ENCODE results near the gene HOXD9. TPM values are rescaled to one million over a fixed set of nuclear protein-coding genes. Genes with fewer than 3 reads are reported as not detected.
A peak's percentile ranks its signal among the peaks of the same experiment; 100 is the strongest.

The HOXD9 gene
- total RNA-seq, 1 donor from 2014 or later = not detected

GRCh38 chr2:176138923-176139660, 16.6 kb downstream of the HOXD9 start:
- intact Hi-C loops (cut with micrococcal nuclease) = loop anchor here (1.0 kb wide), 1 partner anchor 9 kb away; no protein-coding TSS in a partner anchor
- Mint-ChIP-seq H3K27ac (no peak overlapping the region), H3K4me3 (ENCODE audit: low read depth) (no peak overlapping the region)

GRCh38 chr2:176139661-176140512, 17.4 kb downstream of the HOXD9 start:
- intact Hi-C loops (cut with micrococcal nuclease) = loop anchor here (1.0 to 5.0 kb wide), 6 partner anchors 10 to 1007 kb away; no protein-coding TSS in a partner anchor
- Mint-ChIP-seq H3K27ac (no peak overlapping the region), H3K4me3 (ENCODE audit: low read depth) (no peak overlapping the region), H3K4me1 (ENCODE audit: low read depth) (peaks cover 10% of the 10 kb centered on the region), H3K27me3 (ENCODE audit: low read depth) (peaks cover 82% of the 10 kb centered on the region), H3K9me3 (no peaks in the 10 kb centered on the region), H3K36me3 (ENCODE audit: low read depth) (no peaks in the 10 kb centered on the region)
- no peak for DNase-seq (ENCODE audit: low spot score)

More at GRCh38 chr2:176138923-176139660, 16.6 kb downstream of the HOXD9 start:
- no peak for DNase-seq (ENCODE audit: low spot score)
- peaks cover 86% of the 10 kb centered on the region for H3K27me3 Mint-ChIP-seq (ENCODE audit: low read depth)
- no peaks in the 10 kb centered on the region for H3K36me3 Mint-ChIP-seq (ENCODE audit: low read depth)
- no peaks in the 10 kb centered on the region for H3K9me3 Mint-ChIP-seq
- peaks cover 10% of the 10 kb centered on the region for H3K4me1 Mint-ChIP-seq (ENCODE audit: low read depth)

- H3K4me1 Mint-ChIP-seq (ENCODE audit: low read depth) = peaks cover 8% of the 10 kb centered on the region
- peaks cover 80% of the 10 kb centered on the region for H3K27me3 Mint-ChIP-seq (ENCODE audit: low read depth)
- H3K36me3 Mint-ChIP-seq (ENCODE audit: low read depth) = no peaks in the 10 kb centered on the region
- intact Hi-C loops (cut with micrococcal nuclease) = loop anchor here (1.0 to 5.0 kb wide), 5 partner anchors 317 to 1007 kb away; no protein-coding TSS in a partner anchor
- DNase-seq (ENCODE audit: low spot score) = peak; percentile 64
- H3K9me3 Mint-ChIP-seq = no peaks in the 10 kb centered on the region
- H3K27ac Mint-ChIP-seq = no peak overlapping the region
- no peak overlapping the region for H3K4me3 Mint-ChIP-seq (ENCODE audit: low read depth)
Observed at GRCh38 chr2:176140513-176141317, 18.2 kb downstream of the HOXD9 start.

- Mint-ChIP-seq H3K9me3 (no peaks in the 10 kb centered on the region), H3K27ac (no peak overlapping the region), H3K27me3 (ENCODE audit: low read depth) (peaks cover 85% of the 10 kb centered on the region), H3K4me3 (ENCODE audit: low read depth) (no peak overlapping the region), H3K4me1 (ENCODE audit: low read depth) (peaks cover 4% of the 10 kb centered on the region), H3K36me3 (ENCODE audit: low read depth) (no peaks in the 10 kb centered on the region)
- intact Hi-C loops (cut with micrococcal nuclease) = loop anchor here (5.0 kb wide), 2 partner anchors 315 to 1005 kb away; no protein-coding TSS in a partner anchor
- DNase-seq (ENCODE audit: low spot score) = no peak
Observed at GRCh38 chr2:176142281-176142680, 19.8 kb downstream of the HOXD9 start.

GRCh38 chr2:176145085-176145969, 22.8 kb downstream of the HOXD9 start:
- Mint-ChIP-seq H3K36me3 (ENCODE audit: low read depth) (peaks cover under 1% of the 10 kb centered on the region), H3K4me1 (ENCODE audit: low read depth) (no peaks in the 10 kb centered on the region), H3K27me3 (ENCODE audit: low read depth) (peaks cover 84% of the 10 kb centered on the region), H3K4me3 (ENCODE audit: low read depth) (no peak overlapping the region), H3K9me3 (no peaks in the 10 kb centered on the region), H3K27ac (no peak overlapping the region)
- DNase-seq (ENCODE audit: low spot score) = no peak
- intact Hi-C loops (cut with micrococcal nuclease) = no loop called here

- no peaks in the 10 kb centered on the region for H3K9me3 Mint-ChIP-seq
- H3K4me1 Mint-ChIP-seq (ENCODE audit: low read depth) = no peaks in the 10 kb centered on the region
- DNase-seq (ENCODE audit: low spot score) = no peak
- peaks cover 86% of the 10 kb centered on the region for H3K27me3 Mint-ChIP-seq (ENCODE audit: low read depth)
- intact Hi-C loops (cut with micrococcal nuclease) = no loop called here
- peaks cover 3% of the 10 kb centered on the region for H3K36me3 Mint-ChIP-seq (ENCODE audit: low read depth)
- H3K4me3 Mint-ChIP-seq (ENCODE audit: low read depth) = no peak overlapping the region
- H3K27ac Mint-ChIP-seq = no peak overlapping the region
Observed at GRCh38 chr2:176146101-176146500, 23.6 kb downstream of the HOXD9 start.

- Mint-ChIP-seq H3K27me3 (ENCODE audit: low read depth) (peaks cover 86% of the 10 kb centered on the region), H3K27ac (no peak overlapping the region), H3K9me3 (no peaks in the 10 kb centered on the region), H3K36me3 (ENCODE audit: low read depth) (peaks cover 3% of the 10 kb centered on the region), H3K4me3 (ENCODE audit: low read depth) (no peak overlapping the region), H3K4me1 (ENCODE audit: low read depth) (no peaks in the 10 kb centered on the region)
- DNase-seq (ENCODE audit: low spot score) = no peak
- intact Hi-C loops (cut with micrococcal nuclease) = no loop called here
Observed at GRCh38 chr2:176146645-176147044, 24.1 kb downstream of the HOXD9 start.

- peaks cover 81% of the 10 kb centered on the region for H3K27me3 Mint-ChIP-seq (ENCODE audit: low read depth)
- DNase-seq (ENCODE audit: low spot score) = no peak
- no peaks in the 10 kb centered on the region for H3K4me1 Mint-ChIP-seq (ENCODE audit: low read depth)
- no peak overlapping the region for H3K4me3 Mint-ChIP-seq (ENCODE audit: low read depth)
- no peak overlapping the region for H3K27ac Mint-ChIP-seq
- no peaks in the 10 kb centered on the region for H3K9me3 Mint-ChIP-seq
- H3K36me3 Mint-ChIP-seq (ENCODE audit: low read depth) = peaks cover 3% of the 10 kb centered on the region
- intact Hi-C loops (cut with micrococcal nuclease) = no loop called here
Observed at GRCh38 chr2:176147210-176147799, 24.8 kb downstream of the HOXD9 start.

- H3K4me1 Mint-ChIP-seq (ENCODE audit: low read depth) = no peaks in the 10 kb centered on the region
- intact Hi-C loops (cut with micrococcal nuclease) = no loop called here
Observed at GRCh38 chr2:176147800-176148496, 25.4 kb downstream of the HOXD9 start.

GRCh38 chr2:176148751-176149421, 26.4 kb downstream of the HOXD9 start:
- Mint-ChIP-seq H3K36me3 (ENCODE audit: low read depth) (peaks cover 3% of the 10 kb centered on the region), H3K4me3 (ENCODE audit: low read depth) (no peak overlapping the region), H3K9me3 (no peaks in the 10 kb centered on the region), H3K4me1 (ENCODE audit: low read depth) (no peaks in the 10 kb centered on the region), H3K27ac (no peak overlapping the region), H3K27me3 (ENCODE audit: low read depth) (peaks cover 83% of the 10 kb centered on the region)
- DNase-seq (ENCODE audit: low spot score) = no peak
- intact Hi-C loops (cut with micrococcal nuclease) = no loop called here

More at GRCh38 chr2:176147800-176148496, 25.4 kb downstream of the HOXD9 start:
- Mint-ChIP-seq H3K9me3 (no peaks in the 10 kb centered on the region), H3K4me3 (ENCODE audit: low read depth) (no peak overlapping the region), H3K27me3 (ENCODE audit: low read depth) (peaks cover 85% of the 10 kb centered on the region), H3K27ac (no peak overlapping the region), H3K36me3 (ENCODE audit: low read depth) (peaks cover 3% of the 10 kb centered on the region)
- no peak for DNase-seq (ENCODE audit: low spot score)

All from activated T-helper 2 cell treated with anti-CD3 and anti-CD28 coated beads, Interferon-gamma antibody, Interleukin-2, Interleukin-4, amounts not matched to agents 10 μg/mL and 5 μg/mL and 100 μg/mL, durations not matched to agents 14 hours and 24 hours and 36 hours (primary cell).